Panc1 (cell line): ENCODE results near the gene SEMA6A.

Source experiments
- SIN3A ChIP-seq: IDR thresholded peaks from 2 replicates; pipeline ENCODE4 v1.6.1; 2012; ENCODE audit warnings: low read depth, mild to moderate bottlenecking, low read length, moderate library complexity, borderline replicate concordance; ENCODE audit not compliant: insufficient read depth
- TF ChIP-seq, protein P1 (sequence below): fragments of 450-650 bp; IDR thresholded peaks from 2 replicates; pipeline ENCODE4 v1.5.1; 2017; ENCODE audit warnings: mild to moderate bottlenecking

GRCh38 chr5:116454417-116454927 is 120.2 kb downstream of the SEMA6A start:
- TF ChIP-seq, protein P1, sequence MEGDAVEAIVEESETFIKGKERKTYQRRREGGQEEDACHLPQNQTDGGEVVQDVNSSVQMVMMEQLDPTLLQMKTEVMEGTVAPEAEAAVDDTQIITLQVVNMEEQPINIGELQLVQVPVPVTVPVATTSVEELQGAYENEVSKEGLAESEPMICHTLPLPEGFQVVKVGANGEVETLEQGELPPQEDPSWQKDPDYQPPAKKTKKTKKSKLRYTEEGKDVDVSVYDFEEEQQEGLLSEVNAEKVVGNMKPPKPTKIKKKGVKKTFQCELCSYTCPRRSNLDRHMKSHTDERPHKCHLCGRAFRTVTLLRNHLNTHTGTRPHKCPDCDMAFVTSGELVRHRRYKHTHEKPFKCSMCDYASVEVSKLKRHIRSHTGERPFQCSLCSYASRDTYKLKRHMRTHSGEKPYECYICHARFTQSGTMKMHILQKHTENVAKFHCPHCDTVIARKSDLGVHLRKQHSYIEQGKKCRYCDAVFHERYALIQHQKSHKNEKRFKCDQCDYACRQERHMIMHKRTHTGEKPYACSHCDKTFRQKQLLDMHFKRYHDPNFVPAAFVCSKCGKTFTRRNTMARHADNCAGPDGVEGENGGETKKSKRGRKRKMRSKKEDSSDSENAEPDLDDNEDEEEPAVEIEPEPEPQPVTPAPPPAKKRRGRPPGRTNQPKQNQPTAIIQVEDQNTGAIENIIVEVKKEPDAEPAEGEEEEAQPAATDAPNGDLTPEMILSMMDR: no peak
- no peak for TF ChIP-seq SIN3A
